K562 (cell line): ENCODE measurements around the gene DOCK6. TPM values are rescaled to one million over a fixed set of nuclear protein-coding genes. Genes with fewer than 3 reads are reported as not detected.

ENCODE experiments used
- ARID2 ChIP-seq: fragments of 450-650 bp; IDR thresholded peaks from 2 replicates; pipeline ENCODE4 v1.6.1; 2017; ENCODE audit warnings: antibody characterized with exemption, mild to moderate bottlenecking
- ATF1 ChIP-seq, 2 experiments: fragments of 450-650 bp in 1 of 2; IDR thresholded peaks; 2 replicates each; pipeline ENCODE4 v1.6.1; 2016; ENCODE audit warnings: missing compliant biosample characterization in 1 of 2, missing genetic modification characterization in 1 of 2
- CBX3 ChIP-seq, 2 experiments: IDR thresholded peaks; 1 replicate in 1 of 2; 2 replicates in 1 of 2; pipeline ENCODE4 v1.6.1; 2012; ENCODE audit warnings: inconsistent platforms in 2 of 2, low read length in 2 of 2, borderline replicate concordance in 1 of 2, control low read depth in 1 of 2
- FOXP1 ChIP-seq: sonication (generic); formaldehyde crosslinking; IDR thresholded peaks from 2 replicates; pipeline ENCODE4 v1.8.0; 2022; ENCODE audit warnings: mild to moderate bottlenecking, missing genetic modification reagents
- GABPA ChIP-seq: fragments of 200-800 bp; sonication (Bioruptor generic); conservative IDR thresholded peaks from 2 replicates; pipeline ENCODE4 v1.6.1; 2016; ENCODE audit warnings: low read depth, missing genetic modification characterization, missing compliant biosample characterization
- HDAC1 ChIP-seq, 2 experiments: fragments of 450-650 bp; IDR thresholded peaks; 2 replicates each; pipeline ENCODE4 v1.6.1; 2016 to 2017; ENCODE audit warnings: inconsistent platforms in 1 of 2, mild to moderate bottlenecking in 1 of 2, moderate library complexity in 1 of 2
- HMGN3 ChIP-seq: IDR thresholded peaks from 2 replicates; pipeline ENCODE4 v1.6.1; 2011; ENCODE audit warnings: borderline replicate concordance, low read depth, mild to moderate bottlenecking, mixed read lengths, low read length; ENCODE audit not compliant: insufficient read length; ENCODE audit errors: extremely low read depth
- HNRNPUL1 ChIP-seq: fragments of 200-400 bp; formaldehyde crosslinking; IDR thresholded peaks from 2 replicates; pipeline ENCODE4 v1.6.1; 2017; ENCODE audit warnings: low read length
- KDM5B ChIP-seq: fragments of 200-600 bp; sonication (generic); IDR thresholded peaks from 2 replicates; pipeline ENCODE4 v1.6.1; 2012; ENCODE audit warnings: low read depth, mild to moderate bottlenecking, moderate library complexity, low read length, control low read depth, inconsistent platforms; ENCODE audit not compliant: insufficient replicate concordance
- MTA1 ChIP-seq: fragments of 450-650 bp; IDR thresholded peaks from 2 replicates; pipeline ENCODE4 v1.6.1; 2017; ENCODE audit warnings: borderline replicate concordance
- PHF20 ChIP-seq: fragments of 450-650 bp; IDR thresholded peaks from 2 replicates; pipeline ENCODE4 v1.6.1; 2018; ENCODE audit not compliant: partially characterized antibody
- PHF8 ChIP-seq: fragments of 200-600 bp; sonication (generic); IDR thresholded peaks from 2 replicates; pipeline ENCODE4 v1.6.1; 2012; ENCODE audit warnings: mixed run types, mild to moderate bottlenecking, inconsistent platforms, low read length, moderate library complexity, borderline replicate concordance
- PTBP1 ChIP-seq: fragments of 200-400 bp; formaldehyde crosslinking; IDR thresholded peaks from 2 replicates; pipeline ENCODE4 v1.6.1; 2017; ENCODE audit warnings: low read depth, low read length
- TAF1 ChIP-seq: IDR thresholded peaks from 2 replicates; pipeline ENCODE4 v1.6.1; 2011; ENCODE audit warnings: mild to moderate bottlenecking, low read length, moderate library complexity; ENCODE audit not compliant: insufficient read depth, control insufficient read depth, severe bottlenecking; ENCODE audit errors: extremely low read depth
- TARDBP ChIP-seq: fragments of 450-650 bp; IDR thresholded peaks from 2 replicates; pipeline ENCODE4 v1.6.1; 2016
- ZBED1 ChIP-seq: IDR thresholded peaks from 2 replicates; pipeline ENCODE4 v1.6.1; 2014
- ZFP36 ChIP-seq: fragments of 150-350 bp; IDR thresholded peaks from 2 replicates; pipeline ENCODE4 v1.6.1; 2018; ENCODE audit warnings: low read length, low read depth; ENCODE audit not compliant: partially characterized antibody
- ZNF436 ChIP-seq: fragments of 250-450, 450-650 bp; sonication (Bioruptor Pico); formaldehyde crosslinking; IDR thresholded peaks from 2 replicates; pipeline ENCODE4 v1.7.0; 2020; ENCODE audit warnings: mild to moderate bottlenecking
- ZNF780A ChIP-seq: fragments of 250-450 bp; sonication (Bioruptor Pico); IDR thresholded peaks from 2 replicates; pipeline ENCODE4 v1.5.0; 2021; ENCODE audit warnings: mild to moderate bottlenecking
- polyA plus RNA-seq, 8 experiments: library from polyadenylated mRNA; depleted of rRNA in 4 of 8; stranded (reverse) in 5 of 8; unstranded in 3 of 8; fragments of >200 nt; fragmentation: Nextera tagmentation in 2 of 8; fragmentation: Illumina TruSeq in 1 of 8; extraction: Ambion mirVana in 2 of 8; extraction: Trizol in 1 of 8; gene quantifications; 2 replicates each; pipeline versions ENCODE4 v1.2.1 to v1.2.3, GENCODE V29; 2011 to 2014; ENCODE audit warnings: inconsistent platforms in 1 of 8, missing spikeins in 1 of 8
- total RNA-seq, 7 experiments: library from RNA; depleted of rRNA in 6 of 7; stranded (reverse); fragments of >200 nt in 6 of 7; fragmentation: Illumina TruSeq in 2 of 7; extraction: Trizol in 2 of 7; gene quantifications; 2 replicates each; pipeline versions ENCODE4 v1.2.1 to v1.2.3, GENCODE V29; 2011 to 2021; ENCODE audit warnings: low replicate concordance in 1 of 7
- TF ChIP-seq, protein P1 (sequence below): fragments of 200-800 bp; sonication (Bioruptor generic); IDR thresholded peaks from 2 replicates; pipeline ENCODE4 v1.6.1; 2017; ENCODE audit warnings: missing genetic modification characterization, missing compliant biosample characterization
- TF ChIP-seq, protein P2 (sequence below): fragments of 450-650 bp; conservative IDR thresholded peaks from 2 replicates; pipeline ENCODE4 v1.6.1; 2016; ENCODE audit warnings: missing genetic modification characterization, low read depth, mild to moderate bottlenecking, control low read depth, missing compliant biosample characterization

Gene DOCK6
- total and polyA plus RNA-seq, 9 of the 15 experiments (the other 6 are each of a cell fraction or from before 2014, with no cell fraction given): 0.35 to 19.3 (median 3.8) TPM

DNA sequence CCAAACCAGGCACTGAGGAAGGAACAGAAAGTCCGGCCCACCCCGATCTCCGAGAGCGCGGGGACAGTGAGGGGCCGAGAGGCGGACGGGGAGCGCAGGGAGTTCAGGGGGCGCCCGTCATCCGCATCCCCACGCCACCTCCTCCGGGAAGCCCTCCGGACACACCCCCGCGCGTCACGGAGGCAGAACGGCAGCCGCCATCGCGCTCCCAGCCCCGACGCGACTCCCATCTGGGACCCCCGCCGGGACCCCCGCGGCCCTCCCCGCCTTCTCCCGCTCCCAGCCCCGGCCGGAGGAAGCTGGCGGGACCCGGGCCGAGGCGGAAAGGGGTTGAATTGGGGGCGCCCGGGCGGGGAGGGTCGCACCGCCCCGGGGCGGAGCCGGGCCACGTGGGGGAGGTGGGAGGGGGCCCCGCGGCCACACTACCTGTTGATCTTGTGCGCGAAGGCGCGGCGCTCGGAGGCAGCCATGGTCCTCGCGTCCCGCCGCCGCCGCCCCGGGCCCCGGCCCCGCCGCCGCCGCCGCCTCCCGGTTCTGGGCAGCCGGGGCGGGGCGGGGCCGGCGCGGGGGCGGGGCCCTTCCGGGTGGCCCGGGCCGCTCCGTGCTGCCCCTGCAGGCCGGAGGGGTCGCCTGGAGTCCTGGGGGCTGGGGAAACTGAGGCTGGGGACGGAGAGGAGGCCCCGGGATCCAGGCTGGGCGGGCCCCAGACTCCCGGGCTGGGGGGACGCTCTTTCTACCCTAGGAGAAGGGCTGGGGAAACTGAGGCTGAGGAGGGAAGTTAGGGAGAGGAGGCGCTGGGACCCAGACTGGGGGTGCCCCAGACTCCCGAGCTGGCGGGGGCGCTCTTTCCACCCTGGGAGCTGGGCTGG, at the start of gene DOCK6 (continued):
- TF ChIP-seq HDAC1 (IDR thresholded peaks at IDR 0.05): peak in 1 of 2 experiments; percentile 47; a peak in 2 of 4 replicates
- no peak for TF ChIP-seq ATF1 (CRISPR knock-in tag; IDR thresholded peaks at IDR 0.05)
- peak; percentile 73 for TF ChIP-seq ATF1 (tag; IDR thresholded peaks at IDR 0.05)
- peak; percentile 35 for TF ChIP-seq HMGN3
- peak; percentile 51 for TF ChIP-seq GABPA
- TF ChIP-seq, protein P1, sequence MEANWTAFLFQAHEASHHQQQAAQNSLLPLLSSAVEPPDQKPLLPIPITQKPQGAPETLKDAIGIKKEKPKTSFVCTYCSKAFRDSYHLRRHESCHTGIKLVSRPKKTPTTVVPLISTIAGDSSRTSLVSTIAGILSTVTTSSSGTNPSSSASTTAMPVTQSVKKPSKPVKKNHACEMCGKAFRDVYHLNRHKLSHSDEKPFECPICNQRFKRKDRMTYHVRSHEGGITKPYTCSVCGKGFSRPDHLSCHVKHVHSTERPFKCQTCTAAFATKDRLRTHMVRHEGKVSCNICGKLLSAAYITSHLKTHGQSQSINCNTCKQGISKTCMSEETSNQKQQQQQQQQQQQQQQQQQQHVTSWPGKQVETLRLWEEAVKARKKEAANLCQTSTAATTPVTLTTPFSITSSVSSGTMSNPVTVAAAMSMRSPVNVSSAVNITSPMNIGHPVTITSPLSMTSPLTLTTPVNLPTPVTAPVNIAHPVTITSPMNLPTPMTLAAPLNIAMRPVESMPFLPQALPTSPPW: peak; percentile 60; the same call in 1 of the 2 replicates
- peak; percentile 98 for TF ChIP-seq ZNF436
- no peak for TF ChIP-seq ARID2
- 0 out of 2 replicates have a peak, but pooled peaks have one; percentile 31 for TF ChIP-seq TARDBP
- peak; percentile 99 for TF ChIP-seq ZFP36
- peak; percentile 59 for TF ChIP-seq KDM5B
- 0 out of 2 replicates have a peak, but pooled peaks have one; percentile 64 for TF ChIP-seq PTBP1
- TF ChIP-seq HNRNPUL1: no peak
- TF ChIP-seq TAF1: peak; percentile 28
- 0 out of 2 replicates have a peak, but pooled peaks have one; percentile 28 for TF ChIP-seq FOXP1 (CRISPR knock-in tag)
- TF ChIP-seq, protein P2, sequence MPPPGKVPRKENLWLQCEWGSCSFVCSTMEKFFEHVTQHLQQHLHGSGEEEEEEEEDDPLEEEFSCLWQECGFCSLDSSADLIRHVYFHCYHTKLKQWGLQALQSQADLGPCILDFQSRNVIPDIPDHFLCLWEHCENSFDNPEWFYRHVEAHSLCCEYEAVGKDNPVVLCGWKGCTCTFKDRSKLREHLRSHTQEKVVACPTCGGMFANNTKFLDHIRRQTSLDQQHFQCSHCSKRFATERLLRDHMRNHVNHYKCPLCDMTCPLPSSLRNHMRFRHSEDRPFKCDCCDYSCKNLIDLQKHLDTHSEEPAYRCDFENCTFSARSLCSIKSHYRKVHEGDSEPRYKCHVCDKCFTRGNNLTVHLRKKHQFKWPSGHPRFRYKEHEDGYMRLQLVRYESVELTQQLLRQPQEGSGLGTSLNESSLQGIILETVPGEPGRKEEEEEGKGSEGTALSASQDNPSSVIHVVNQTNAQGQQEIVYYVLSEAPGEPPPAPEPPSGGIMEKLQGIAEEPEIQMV: no peak
- TF ChIP-seq MTA1: 0 out of 2 replicates have a peak, but pooled peaks have one; percentile 17
- TF ChIP-seq ZBED1: no peak
- TF ChIP-seq CBX3 (IDR thresholded peaks at IDR 0.05; ENCODE audit: borderline replicate concordance in 1 of 2, low read length in 2 of 2): no peak
- peak; percentile 14 for TF ChIP-seq PHF20
- TF ChIP-seq PHF8: peak; percentile 70; the same call in 1 of the 2 replicates
- TF ChIP-seq ZNF780A: no peak
